ENCODE data around the gene KLHL26.

The KLHL26 gene

DNA sequence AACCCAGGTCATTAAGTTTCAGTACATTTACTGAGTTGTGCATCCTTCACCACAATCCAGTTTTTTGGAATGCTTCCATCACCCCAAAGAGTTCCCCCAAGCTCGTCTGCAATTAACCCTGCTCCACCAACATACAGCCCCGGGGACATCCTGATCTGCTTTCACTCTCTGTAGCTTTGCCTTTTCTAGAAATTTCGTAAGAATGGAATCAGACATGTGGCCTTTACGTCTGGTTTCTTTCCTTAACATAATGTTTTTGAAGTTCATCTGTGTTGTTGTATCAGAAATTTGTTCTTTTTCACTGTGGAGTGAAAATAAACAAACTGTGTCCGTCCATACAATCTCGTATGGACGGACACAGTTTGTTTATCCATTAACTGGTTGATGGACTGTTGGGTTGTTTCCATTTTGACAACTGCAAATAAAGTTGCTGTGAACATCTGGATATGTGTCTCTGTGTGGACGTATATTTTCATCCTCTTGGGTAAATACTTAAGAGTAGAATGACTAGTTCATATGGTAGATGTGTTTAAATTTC is 2.9 kb downstream of the KLHL26 start:
- Mint-ChIP-seq H3K4me3 (no peak overlapping the region), H3K9me3 (no peaks in the 10 kb centered on the region), H3K27ac (no peak overlapping the region), H3K27me3 (ENCODE audit: low read depth, poor library complexity) (peaks cover 5% of the 10 kb centered on the region), H3K4me1 (peaks cover 28% of the 10 kb centered on the region), H3K36me3 (ENCODE audit: low read depth) (peaks cover 4% of the 10 kb centered on the region)
- TF ChIP-seq, protein P1, sequence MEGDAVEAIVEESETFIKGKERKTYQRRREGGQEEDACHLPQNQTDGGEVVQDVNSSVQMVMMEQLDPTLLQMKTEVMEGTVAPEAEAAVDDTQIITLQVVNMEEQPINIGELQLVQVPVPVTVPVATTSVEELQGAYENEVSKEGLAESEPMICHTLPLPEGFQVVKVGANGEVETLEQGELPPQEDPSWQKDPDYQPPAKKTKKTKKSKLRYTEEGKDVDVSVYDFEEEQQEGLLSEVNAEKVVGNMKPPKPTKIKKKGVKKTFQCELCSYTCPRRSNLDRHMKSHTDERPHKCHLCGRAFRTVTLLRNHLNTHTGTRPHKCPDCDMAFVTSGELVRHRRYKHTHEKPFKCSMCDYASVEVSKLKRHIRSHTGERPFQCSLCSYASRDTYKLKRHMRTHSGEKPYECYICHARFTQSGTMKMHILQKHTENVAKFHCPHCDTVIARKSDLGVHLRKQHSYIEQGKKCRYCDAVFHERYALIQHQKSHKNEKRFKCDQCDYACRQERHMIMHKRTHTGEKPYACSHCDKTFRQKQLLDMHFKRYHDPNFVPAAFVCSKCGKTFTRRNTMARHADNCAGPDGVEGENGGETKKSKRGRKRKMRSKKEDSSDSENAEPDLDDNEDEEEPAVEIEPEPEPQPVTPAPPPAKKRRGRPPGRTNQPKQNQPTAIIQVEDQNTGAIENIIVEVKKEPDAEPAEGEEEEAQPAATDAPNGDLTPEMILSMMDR (IDR thresholded peaks at IDR 0.05): no peak
- no peak for DNase-seq

DNA sequence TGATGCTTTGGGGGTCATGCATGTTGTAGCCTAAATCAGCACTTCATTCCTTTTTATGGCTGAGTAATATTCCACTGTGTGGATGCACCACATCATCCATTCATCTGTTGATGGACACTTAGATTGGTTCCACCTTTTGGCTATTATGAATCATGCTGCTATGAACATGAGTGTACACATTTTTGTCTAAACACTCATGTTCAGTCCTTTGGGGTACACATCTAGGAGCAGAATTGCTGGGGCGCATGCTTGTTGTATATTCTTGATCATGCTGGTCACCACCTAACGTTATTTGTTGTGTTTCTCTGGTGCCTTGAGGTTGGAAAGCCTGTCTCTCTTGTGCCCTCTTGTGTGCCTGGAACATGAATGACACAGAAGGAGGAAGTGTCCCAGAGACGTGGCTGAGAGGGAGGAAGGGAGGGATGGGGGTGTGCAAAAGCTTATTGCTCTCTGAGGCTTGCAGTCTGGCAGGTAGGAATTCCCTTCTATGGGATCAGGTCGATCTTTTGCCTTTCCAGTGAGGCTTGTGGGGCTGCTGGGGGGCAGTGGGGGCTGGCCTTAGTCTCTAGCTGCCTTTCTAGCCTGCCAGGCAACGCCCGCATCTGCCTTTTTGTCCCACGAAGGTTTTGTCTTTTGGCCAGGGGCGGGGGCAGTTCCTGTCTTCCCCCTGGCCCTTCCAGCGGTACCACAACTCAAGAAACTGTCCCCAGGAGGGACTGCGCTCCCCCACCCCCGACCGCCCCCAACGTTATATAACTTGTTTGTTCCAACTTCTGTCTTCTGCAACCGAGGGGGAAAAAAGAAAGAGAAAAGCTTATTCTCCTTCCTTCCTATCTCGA is 7.6 kb downstream of the KLHL26 start:
- no peak overlapping the region for H3K27ac Mint-ChIP-seq
- TF ChIP-seq, protein P1 (IDR thresholded peaks at IDR 0.05): no peak
- H3K4me3 Mint-ChIP-seq: no peak overlapping the region
- peaks cover 2% of the 10 kb centered on the region for H3K27me3 Mint-ChIP-seq (ENCODE audit: low read depth, poor library complexity)
- peaks cover 49% of the 10 kb centered on the region for H3K4me1 Mint-ChIP-seq
- H3K9me3 Mint-ChIP-seq: no peaks in the 10 kb centered on the region
- H3K36me3 Mint-ChIP-seq (ENCODE audit: low read depth): peaks cover 4% of the 10 kb centered on the region
- no peak for DNase-seq

DNA sequence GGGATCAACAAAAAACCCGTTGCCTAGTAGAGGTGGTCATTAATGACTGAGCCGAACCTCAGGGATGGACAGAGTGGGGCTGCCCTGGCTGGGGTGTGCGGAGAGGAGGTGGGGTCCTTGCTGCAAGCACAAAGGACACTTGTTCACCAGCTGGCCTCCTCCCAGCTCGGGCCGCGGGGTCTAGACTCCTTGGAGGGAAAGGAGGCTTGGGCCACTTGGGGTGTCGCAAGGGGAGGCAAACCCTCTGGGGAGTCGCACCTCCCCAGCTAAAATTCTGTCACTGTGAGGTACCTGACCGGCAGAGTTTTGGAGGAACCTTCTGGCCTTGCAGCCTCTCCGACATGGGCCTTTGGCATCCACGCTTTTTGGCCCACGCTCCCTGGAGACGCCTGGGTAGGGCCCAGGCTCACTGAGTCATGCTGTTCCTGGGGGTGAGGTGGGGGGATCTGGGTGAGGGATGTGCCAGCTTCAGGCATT is 8.2 kb downstream of the KLHL26 start:
- peaks cover 55% of the 10 kb centered on the region for H3K4me1 Mint-ChIP-seq
- no peak for DNase-seq
- peaks cover 2% of the 10 kb centered on the region for H3K27me3 Mint-ChIP-seq (ENCODE audit: low read depth, poor library complexity)
- peaks cover 4% of the 10 kb centered on the region for H3K36me3 Mint-ChIP-seq (ENCODE audit: low read depth)
- H3K27ac Mint-ChIP-seq: no peak overlapping the region
- no peak overlapping the region for H3K4me3 Mint-ChIP-seq
- TF ChIP-seq, protein P1 (IDR thresholded peaks at IDR 0.05): no peak
- H3K9me3 Mint-ChIP-seq: no peaks in the 10 kb centered on the region

DNA sequence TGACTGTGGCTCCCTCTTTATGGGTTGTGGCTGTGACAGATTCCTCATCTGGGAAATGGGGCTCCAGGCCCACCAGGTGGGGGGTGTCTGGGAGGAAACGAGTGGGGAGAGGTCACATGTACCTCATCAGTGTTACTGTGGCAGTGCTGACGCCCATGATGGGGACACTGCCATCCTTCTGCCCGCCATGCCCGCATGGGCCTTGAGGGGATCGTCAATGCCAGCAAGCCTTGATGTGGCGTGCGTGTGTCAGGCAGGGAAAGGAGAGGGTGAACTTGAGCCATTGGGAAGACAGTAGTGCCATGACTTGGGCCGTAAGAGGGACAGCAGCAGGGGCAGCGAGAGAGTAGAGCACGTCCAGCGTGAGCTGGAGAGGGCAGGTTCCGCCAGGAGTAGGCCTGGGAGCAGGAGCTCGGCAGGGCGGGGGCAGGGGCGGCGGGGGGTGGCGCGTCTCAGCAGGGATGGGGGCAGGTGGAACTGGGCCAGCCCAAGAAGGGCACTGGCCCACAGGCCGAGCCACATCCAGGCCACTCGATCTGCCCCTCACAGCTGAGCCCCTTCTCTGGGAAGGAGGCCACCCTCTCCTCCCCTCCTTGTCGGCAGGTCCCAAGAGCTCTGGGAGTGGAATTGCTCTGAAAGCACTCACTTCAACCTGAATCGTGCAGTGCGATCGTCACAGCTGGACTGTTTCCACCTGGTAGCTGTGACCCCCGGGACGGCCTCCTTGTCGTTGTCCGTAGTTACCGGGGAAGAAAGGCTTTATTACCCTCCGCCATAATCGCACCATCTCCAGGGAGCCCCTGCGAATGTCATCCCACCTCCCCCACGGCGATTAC is 9.9 kb downstream of the KLHL26 start:
- peaks cover 2% of the 10 kb centered on the region for H3K27me3 Mint-ChIP-seq (ENCODE audit: low read depth, poor library complexity)
- H3K36me3 Mint-ChIP-seq (ENCODE audit: low read depth): peaks cover 4% of the 10 kb centered on the region
- TF ChIP-seq, protein P1 (IDR thresholded peaks at IDR 0.05): no peak
- no peak for DNase-seq
- peaks cover 72% of the 10 kb centered on the region for H3K4me1 Mint-ChIP-seq
- peak overlapping the region; percentile 67 for H3K4me3 Mint-ChIP-seq
- no peaks in the 10 kb centered on the region for H3K9me3 Mint-ChIP-seq
- H3K27ac Mint-ChIP-seq: peak overlapping the region; percentile 6

DNA sequence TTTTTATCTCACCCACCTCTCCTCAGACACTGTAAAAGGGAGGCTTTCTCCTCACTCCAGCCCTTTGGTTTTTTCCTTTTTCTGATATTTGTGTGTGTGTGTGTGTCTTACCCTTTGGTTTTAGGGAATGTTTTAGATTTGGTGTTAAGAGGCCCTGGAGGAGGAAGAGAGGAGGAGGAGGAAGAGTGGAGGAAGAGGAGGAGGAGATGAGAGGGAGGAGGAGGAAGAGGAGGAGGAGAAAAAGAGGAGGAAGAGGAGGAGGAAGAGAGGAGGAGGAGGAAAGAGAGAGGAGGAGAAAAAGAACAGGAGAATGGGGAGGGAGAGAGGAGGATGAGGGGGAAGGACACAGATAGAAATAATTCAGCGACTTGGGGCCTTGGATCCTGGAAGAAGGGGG is 10.5 kb downstream of the KLHL26 start:
- H3K4me3 Mint-ChIP-seq: peak overlapping the region; percentile 52

More for the DNA sequence above, 10.5 kb downstream of the KLHL26 start:
- Mint-ChIP-seq H3K4me1 (peaks cover 77% of the 10 kb centered on the region), H3K27me3 (ENCODE audit: low read depth, poor library complexity) (peaks cover 2% of the 10 kb centered on the region), H3K27ac (peak overlapping the region; percentile 6), H3K9me3 (no peaks in the 10 kb centered on the region), H3K36me3 (ENCODE audit: low read depth) (peaks cover 4% of the 10 kb centered on the region)
- TF ChIP-seq, protein P1 (IDR thresholded peaks at IDR 0.05): no peak
- DNase-seq: no peak

Measured in nephron progenitor cell (in vitro differentiated cells).